ENCODE measurements around the gene KCNH8.

DNA sequence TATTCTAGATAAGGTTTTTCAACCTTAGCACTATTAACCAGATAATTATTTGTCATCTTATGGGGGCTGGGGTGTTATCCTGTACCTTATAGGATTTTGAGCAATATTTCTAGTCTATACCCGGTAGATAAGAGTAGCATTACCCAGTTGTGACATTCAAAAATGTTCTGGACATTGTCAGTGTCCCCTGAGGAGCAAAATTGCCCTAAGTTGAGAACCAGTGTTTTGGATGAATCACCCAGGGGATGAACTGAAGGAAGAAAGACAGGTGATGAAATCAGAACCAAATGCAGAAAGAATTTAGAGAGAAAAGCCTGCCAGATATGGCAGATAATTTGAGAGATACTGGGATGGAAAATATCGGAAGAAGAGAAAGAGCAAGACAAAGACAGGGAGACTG, 58.2 kb downstream of the KCNH8 start:
- TF ChIP-seq, protein P1, sequence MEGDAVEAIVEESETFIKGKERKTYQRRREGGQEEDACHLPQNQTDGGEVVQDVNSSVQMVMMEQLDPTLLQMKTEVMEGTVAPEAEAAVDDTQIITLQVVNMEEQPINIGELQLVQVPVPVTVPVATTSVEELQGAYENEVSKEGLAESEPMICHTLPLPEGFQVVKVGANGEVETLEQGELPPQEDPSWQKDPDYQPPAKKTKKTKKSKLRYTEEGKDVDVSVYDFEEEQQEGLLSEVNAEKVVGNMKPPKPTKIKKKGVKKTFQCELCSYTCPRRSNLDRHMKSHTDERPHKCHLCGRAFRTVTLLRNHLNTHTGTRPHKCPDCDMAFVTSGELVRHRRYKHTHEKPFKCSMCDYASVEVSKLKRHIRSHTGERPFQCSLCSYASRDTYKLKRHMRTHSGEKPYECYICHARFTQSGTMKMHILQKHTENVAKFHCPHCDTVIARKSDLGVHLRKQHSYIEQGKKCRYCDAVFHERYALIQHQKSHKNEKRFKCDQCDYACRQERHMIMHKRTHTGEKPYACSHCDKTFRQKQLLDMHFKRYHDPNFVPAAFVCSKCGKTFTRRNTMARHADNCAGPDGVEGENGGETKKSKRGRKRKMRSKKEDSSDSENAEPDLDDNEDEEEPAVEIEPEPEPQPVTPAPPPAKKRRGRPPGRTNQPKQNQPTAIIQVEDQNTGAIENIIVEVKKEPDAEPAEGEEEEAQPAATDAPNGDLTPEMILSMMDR (IDR thresholded peaks at IDR 0.05) = no peak
- no peak for TF ChIP-seq POLR2A (IDR thresholded peaks at IDR 0.05)
